AML-193 (cell line): Measurements from ENCODE around the gene FUNDC2.

ENCODE experiments used
- DNase-seq, 2 experiments: peaks; one replicate each; lab custom pipeline; 2025; lab: John Stamatoyannopoulos, UW

Gene FUNDC2

DNA sequence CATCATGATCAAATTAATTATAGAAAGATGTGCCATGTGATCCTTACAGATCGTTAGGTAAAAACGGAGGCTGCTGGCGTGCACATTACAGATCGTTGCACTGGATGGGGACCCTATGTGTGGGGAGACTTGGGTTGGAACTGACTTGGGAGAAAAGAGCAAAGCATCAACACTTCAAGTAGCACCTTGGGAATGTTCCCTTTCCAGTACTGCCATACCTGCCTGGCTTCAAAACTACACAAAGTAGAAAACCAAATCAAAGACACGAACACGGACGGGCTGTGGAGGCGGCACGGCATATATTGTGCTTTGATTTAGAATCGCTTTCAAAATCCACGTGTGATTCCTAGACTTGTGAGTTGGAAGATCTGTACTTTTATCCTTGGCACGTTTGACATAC lies 43.4 kb downstream of the FUNDC2 start:
- no peak for DNase-seq

DNA sequence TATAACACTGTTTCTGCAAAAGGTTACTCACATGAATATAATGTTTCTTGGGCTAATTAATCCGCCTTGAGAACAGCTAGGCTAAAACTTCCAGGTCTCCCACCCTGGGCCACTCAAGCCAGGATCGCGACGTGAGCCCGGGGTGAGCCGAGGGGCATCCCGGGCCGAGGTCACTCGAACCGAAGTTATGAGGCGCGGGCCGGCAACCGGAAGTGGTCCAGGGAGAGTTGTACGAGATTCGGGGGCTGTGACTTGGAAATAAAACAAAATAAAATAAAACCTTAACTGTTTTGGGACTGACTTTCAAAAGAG lies 44.0 kb downstream of the FUNDC2 start:
- no peak for DNase-seq

DNA sequence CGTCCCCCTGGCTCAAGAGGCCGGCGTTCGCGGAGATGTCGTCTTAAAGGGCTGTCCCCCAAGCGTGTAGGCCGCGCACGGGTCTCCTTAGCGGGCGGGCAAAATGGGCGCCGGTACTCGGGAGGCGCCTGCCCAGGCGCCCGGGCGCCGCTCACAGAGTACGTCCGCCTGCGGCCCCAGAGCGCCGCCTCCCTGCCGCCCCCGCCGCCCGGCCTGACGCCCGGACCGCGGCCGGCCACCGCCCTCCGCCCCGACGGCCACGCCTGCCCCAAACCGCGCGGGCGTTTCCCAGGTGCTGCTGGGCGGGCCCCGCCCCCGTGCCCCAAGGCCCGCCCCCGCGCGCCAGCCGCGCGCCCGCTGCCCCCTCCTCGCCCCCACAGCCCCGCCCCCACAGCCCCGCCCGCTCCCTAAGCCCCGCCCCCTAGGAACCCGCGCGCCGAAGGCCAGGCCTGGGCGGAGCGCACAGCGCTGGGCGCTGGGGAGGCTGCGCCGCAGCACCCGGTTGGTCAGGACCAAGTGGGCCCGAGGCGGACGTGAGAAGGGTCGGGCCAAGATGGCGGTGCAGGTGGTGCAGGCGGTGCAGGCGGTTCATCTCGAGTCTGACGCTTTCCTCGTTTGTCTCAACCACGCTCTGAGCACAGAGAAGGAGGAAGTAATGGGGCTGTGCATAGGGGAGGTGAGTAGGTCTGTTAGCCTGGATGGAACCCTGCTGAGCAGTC lies 44.5 kb downstream of the FUNDC2 start, which contains the start of the genes BRCC3, CMC4 and MTCP1:
TSS of gene BRCC3 (plus strand) at position 534 of the 719 bp plus-strand sequence. CDS start at position 554, 20 bp downstream.
TSS of gene CMC4 (minus strand) at position 162 of the 719 bp plus-strand sequence. CDS start 7,113 bp downstream, outside the sequence.
TSS of gene MTCP1 (minus strand) at position 162 of the 719 bp plus-strand sequence. CDS start 5,126 bp downstream, outside the sequence.
- peak; percentile 45 to 55 for DNase-seq

DNA sequence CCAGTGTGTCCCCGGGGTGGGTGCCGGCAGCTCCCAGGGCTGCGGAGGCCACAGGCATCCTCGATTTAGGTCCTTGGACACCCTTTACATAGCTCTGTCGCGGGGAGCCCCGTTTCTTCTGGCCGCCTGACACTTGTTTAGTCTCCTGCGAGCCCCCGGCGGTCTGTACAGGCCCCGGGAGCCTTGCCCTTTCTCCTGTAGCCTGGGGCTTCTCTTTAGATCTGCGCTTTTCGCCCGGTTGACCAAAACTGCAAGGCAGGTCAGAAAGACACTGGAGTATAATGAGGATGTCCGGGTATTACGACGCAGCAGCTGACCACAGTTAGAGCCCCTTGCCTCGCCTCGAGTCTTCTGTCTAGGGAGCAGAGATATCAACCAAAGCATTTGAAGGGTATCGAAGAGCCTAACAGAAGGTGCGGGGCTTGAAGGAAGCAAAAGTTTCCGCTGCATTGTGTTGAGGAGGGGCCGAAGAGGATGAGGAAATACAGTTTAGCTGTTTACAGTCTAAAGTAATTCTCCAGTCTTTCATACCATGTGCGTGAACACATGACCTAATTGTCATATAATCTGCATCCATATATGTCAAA lies 45.1 kb downstream of the FUNDC2 start:
- peak; percentile 31 to 41 for DNase-seq

DNA sequence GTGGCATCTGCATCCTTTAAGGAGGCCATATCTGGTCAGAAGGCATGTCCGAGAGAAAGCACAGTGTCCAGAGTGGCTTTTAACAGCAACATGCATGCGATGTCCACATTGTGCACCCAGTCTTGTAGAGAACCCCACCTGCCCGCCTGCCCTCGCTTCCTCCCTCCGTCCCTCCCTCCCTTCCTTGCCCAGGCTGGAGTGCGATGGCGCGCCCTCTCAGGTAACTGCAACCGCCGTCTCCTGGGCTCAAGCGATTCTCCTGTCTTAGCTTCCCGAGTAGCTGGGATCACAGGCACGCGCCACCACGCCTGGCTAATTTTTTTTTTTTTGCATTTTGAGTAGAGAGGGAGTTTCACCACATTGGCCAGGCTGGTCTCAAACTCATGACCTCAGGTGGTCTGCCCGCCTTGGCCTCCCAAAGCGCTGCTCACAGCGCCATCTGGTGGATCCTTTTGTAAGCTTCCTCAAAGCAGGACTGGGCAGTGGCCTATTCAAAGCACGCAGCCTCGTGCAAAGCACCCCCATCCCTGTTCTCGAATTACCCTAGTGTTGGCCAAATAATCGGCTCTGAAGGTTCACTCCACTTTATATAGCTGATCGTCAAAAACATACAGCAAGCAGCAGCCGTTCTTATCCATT lies 59.7 kb downstream of the FUNDC2 start:
- no peak for DNase-seq

DNA sequence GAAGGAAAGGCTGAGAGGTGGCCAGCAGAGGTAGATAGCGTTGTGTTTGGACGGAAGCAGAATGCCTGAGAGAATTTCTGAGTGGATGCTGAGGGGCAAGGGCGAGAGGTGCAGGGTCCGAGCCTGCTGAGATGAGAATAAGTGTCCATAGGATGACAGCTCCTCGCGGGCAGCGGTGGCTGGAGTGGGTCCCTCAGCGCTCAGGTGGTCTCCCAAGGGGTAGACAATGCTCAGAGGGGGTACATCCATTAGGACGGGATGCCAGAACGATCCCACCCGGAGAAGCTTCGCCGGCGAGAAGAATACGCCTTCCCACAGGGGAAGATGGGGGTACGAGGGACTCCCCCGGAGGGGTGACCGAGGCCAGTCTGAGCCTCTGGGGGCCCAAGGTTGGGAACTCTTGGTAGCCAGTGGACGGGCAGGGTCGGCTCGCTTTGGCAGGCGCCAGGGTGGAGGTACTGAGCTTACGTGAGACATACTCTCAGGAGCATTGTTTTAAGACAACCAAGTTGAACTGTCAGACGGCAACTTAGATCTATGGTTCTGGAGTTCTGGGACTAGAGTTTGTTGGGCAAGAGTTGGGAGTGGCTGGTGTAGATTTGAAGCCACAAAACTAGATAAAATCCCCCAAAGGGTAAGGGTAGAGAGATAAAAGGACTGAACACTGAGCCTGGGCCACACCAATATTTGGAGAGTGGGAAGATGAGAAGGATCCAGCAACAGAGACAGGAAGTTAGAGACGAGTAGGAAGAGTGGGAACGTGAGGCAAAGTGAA lies 60.5 kb downstream of the FUNDC2 start:
- DNase-seq: no peak

DNA sequence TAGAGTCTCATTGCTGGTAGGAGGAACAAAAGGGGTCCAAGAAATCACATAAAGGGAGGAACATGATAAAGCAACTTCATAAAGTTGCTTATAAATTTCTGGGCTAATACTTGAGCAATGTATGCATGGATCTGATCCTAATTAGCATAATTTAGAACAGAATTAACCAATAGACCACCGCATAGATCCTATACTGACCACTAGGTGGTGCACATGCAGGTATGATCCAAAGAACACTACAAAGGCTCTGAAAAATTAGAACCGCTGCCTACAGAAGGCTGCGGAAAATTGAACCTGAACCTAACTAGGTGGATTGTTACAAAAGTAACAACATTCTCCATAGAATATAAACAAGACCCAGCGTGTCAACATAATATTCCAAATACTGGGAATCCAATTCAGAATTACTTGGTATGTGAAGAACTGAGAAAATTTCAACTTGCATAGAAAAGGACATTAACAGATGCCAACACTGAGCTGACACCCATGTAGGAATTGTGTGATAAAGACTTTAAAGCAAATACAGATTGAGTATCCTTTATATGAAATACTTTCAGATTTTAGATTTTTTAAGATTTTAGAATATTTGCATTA lies 67.9 kb downstream of the FUNDC2 start:
- DNase-seq: peak; percentile 38 to 47

DNA sequence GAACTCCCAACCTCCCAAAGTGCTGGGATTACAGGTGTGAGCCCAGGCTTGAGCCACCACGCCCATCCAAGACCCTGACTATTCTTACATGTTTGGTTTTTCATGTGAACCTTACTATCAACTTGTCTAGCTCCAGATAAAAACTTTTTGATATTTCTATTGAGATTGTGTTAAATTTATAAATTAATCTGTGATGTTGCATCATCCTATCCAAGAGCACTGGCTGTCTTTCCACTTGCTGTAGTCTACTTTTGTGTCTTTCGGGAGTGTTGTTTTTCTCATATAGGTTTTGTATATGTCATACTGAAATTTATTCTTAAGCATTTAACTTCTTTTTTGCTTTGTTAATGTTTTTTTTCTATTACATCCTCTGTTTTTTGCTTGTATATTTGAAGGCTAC lies 79.3 kb downstream of the FUNDC2 start:
- no peak for DNase-seq

DNA sequence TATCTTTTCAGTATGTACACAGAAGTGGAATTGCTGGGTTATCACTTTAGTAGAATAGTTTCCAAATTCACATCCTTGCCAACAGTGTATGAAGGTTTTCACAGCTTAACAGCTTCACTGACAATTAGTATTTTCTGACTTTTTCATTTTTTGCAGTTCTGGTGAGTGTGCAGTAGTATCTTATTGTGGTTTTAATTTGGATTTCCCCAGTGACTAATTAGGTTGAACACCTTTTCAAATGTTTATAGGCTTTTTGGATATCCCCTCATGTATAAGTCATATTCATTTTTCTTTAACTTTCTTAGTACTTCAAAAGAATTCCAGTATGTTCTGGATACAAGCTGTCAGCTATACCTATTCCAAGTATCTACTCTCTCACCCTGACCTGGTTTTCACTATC lies 81.8 kb downstream of the FUNDC2 start:
- no peak for DNase-seq
